Activated naive CD8-positive, alpha-beta T cell (primary cell): Measurements from ENCODE around the gene SERP2.
A peak's percentile ranks its signal among the peaks of the same experiment; 100 is the strongest.
"Not testable (repeated sequence)": the region's sequence is repeated elsewhere in the genome, so short reads cannot be mapped to it uniquely, and the experiment has no call there.

Experiments used
- H3K27ac Mint-ChIP-seq: one replicate; pipeline ENCODE4 v1.8.0; 2021; ENCODE audit warnings: mixed read lengths
- H3K27me3 Mint-ChIP-seq: one replicate; pipeline ENCODE4 v1.8.0; 2021; ENCODE audit warnings: mixed read lengths
- H3K36me3 Mint-ChIP-seq: one replicate; pipeline ENCODE4 v1.8.0; 2021; ENCODE audit warnings: mixed read lengths
- H3K4me1 Mint-ChIP-seq: one replicate; pipeline ENCODE4 v1.8.0; 2021; ENCODE audit warnings: low read depth, mixed read lengths
- H3K4me3 Mint-ChIP-seq: one replicate; pipeline ENCODE4 v1.8.0; 2021; ENCODE audit warnings: mild to moderate bottlenecking, mixed read lengths
- H3K9me3 Mint-ChIP-seq: one replicate; pipeline ENCODE4 v1.8.0; 2021; ENCODE audit warnings: low read depth, mixed read lengths

Gene SERP2

DNA sequence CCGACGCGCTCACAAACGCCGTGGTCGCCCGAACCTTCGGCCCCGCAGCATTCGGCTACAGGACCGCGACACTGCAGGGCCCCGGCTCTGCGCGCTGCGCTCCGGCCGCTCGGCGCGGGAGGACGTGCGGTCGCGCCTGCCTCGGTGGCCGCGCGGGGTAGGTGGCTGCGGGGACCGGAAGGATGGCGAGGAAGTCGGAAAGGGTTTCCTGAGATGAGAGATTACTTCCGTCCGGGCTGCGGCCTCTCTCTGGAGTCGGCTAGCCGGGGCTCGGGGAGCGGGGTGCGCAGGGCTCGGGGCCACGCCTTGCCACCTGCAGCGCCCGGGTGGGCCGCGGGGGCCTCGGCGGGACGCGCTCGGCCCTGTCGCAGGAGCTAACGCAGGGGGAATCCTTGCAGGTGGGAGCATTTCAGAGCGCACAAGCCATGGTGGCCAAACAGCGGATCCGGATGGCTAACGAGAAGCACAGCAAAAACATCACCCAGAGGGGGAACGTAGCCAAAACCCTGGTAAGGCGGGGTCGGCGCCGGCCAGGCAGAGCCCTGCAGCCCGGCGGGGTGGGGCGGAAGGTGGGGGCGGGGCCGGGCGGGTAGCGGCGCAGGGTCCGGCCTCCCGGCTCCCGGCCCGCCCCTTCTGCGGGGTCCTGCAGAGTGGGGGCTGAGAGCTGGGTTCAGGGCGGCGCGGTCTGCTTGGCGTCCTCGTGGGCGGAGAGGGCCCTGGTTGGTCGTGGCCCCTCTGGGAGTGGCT, at the start of gene SERP2:
SERP2 (plus strand) TSS at position 224 of the 747 bp plus-strand sequence; CDS start at position 426, 202 bp downstream.
- H3K4me1 Mint-ChIP-seq, result peaks cover 3% of the 10 kb centered on the region
- H3K9me3 Mint-ChIP-seq, result no peaks in the 10 kb centered on the region
- peaks cover 4% of the 10 kb centered on the region for H3K36me3 Mint-ChIP-seq
- H3K27ac Mint-ChIP-seq, result peak within 1 kb of the TSS; percentile 46
- peak within 1 kb of the TSS; percentile 67 for H3K4me3 Mint-ChIP-seq
- H3K27me3 Mint-ChIP-seq, result peaks cover 14% of the 10 kb centered on the region

DNA sequence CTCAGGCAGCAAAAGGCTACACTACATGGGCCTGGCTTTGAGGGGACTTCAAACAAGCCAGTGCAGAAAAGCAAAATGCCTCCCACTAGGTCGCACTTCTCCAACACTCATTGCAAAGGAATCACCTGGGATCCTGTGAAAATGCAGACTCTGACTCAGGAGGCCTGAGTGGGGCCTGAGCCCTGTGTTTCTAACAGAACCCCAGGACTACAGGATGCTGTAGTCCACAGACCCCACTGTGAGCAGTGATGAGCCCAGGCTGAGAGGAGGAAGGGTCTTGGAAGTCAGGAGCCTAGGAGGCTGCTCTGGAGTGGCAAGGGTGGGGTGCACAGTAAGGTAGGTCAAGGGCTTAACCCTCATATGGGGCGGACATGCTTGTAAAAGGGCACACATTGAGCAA, 46.7 kb upstream of the SERP2 start:
- Mint-ChIP-seq H3K36me3 (no peaks in the 10 kb centered on the region), H3K4me1 (no peaks in the 10 kb centered on the region), H3K9me3 (no peaks in the 10 kb centered on the region), H3K27ac (no peak overlapping the region), H3K27me3 (no peaks in the 10 kb centered on the region), H3K4me3 (no peak overlapping the region)

DNA sequence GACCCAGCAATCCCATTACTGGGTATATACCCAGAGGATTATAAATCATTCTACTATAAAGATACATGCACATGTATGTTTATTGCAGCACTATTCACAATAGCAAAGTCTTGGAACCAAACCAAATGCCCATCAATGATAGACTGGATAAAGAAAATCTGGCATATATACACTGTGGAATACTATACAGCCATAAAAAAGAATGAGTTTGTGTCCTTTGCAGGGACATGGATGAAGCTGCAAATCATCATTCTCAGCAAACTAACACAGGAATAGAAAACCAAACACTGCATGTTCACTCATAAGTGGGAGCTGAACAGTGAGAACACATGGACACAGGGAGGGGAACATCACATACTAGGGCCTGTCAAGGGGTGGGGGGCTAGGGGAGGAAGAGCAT, 44.6 kb upstream of the SERP2 start:
- H3K4me3 Mint-ChIP-seq, H3K9me3 Mint-ChIP-seq, H3K36me3 Mint-ChIP-seq, H3K27me3 Mint-ChIP-seq, H3K27ac Mint-ChIP-seq, H3K4me1 Mint-ChIP-seq: not testable (repeated sequence)

DNA sequence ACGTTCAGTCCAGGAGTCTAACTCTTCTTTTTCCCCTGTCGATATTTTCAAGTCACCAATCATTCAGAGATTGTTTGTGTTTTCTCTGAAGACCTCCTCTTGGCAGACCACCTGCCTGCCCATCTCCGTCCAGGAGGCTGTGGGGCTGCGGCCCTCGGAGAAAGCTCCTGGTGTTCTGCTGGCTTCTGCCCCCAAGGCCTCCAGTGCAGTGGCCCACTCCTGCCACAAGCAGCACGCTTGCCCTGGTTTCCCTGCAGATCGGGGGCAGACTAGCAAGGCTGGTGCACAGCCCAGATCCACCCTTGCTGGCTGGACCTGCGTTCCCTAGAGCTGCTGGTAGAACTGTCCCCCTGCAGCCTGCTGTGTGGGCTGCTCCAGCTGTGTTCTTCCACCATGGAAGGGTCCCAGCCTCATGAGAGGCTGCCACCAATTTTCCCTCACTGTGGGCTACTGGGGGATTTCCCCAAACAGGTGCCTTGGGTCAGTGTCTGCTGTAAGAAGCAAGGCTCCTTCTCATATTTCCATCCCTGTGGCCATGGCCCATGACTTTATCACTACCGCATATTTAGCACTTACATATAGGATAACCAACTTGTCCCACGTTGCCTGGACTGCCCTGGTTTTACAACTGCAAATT, 43.6 kb upstream of the SERP2 start:
- Mint-ChIP-seq H3K9me3 (no peaks in the 10 kb centered on the region), H3K27me3 (no peaks in the 10 kb centered on the region), H3K36me3 (no peaks in the 10 kb centered on the region), H3K4me1 (peaks cover 2% of the 10 kb centered on the region), H3K4me3 (no peak overlapping the region), H3K27ac (no peak overlapping the region)

DNA sequence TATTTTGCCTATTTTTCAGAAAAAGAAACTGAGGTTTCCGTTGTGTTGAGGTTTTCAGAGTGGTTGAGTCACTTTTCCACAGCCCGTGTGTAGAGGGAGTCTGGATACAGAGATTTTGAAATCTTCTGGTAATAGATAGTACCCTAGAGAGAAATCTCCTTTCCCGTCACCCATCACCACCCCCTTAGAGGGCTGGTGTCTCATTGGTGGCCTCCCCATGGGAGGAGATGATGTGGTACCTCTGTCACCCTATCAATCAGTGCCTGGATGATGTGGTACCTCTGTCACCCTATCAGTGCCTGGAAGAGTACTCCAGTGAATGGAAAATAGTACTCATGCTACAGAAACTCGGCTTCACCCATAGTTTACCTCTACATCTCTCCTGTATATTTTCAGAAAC, 42.2 kb upstream of the SERP2 start:
- H3K4me1 Mint-ChIP-seq, result peaks cover 2% of the 10 kb centered on the region
- H3K4me3 Mint-ChIP-seq, result no peak overlapping the region
- H3K9me3 Mint-ChIP-seq, result no peaks in the 10 kb centered on the region
- no peaks in the 10 kb centered on the region for H3K36me3 Mint-ChIP-seq
- no peak overlapping the region for H3K27ac Mint-ChIP-seq
- no peaks in the 10 kb centered on the region for H3K27me3 Mint-ChIP-seq

DNA sequence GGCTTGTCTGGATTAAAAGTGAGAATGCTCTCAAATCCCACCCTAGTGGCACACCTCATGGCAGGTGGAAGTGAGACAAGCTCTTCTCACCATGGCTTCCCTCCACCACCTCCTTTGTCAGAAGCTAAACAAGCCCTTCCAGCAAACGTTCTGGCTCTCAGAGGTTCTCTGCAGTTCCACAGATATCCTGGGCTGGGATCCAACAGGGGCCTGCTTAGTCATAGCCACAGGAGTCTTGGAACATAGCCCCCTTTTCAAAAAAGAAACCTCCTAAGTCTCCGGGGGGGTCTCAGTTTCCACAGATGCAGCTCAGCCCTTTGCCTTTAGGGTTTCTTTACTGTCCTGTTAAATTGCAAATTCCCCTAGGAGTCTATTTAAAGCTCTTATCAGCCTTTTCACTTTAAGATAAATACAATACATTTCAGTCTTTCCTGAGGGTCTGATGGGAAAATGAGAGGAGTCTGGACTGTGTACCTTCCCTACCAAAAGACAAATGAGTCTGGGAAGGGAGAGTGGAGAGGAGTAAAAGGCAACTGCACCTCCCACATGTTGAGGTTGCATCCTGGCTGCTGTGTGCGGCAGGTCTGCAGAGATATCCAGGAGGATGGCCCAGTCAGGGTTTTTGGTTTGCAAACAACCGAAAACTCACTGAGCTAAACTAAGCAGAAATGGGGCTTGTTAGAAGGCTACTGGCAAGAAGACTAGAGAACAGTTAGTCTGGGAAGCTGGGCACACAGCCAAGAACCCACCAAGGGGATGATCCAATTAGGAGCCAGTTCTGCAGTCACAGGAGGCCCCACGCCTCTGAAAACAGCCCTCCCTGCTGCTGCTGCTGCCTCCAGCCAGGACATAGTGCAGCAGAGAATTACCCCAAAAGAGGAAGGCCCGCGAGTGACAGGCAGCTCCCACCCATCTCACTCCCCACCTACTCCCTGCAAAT, 41.4 kb upstream of the SERP2 start:
- H3K9me3 Mint-ChIP-seq, result no peaks in the 10 kb centered on the region
- H3K27me3 Mint-ChIP-seq, result no peaks in the 10 kb centered on the region
- H3K27ac Mint-ChIP-seq, result peak overlapping the region; percentile 12
- H3K36me3 Mint-ChIP-seq, result no peaks in the 10 kb centered on the region
- no peak overlapping the region for H3K4me3 Mint-ChIP-seq
- peaks cover 6% of the 10 kb centered on the region for H3K4me1 Mint-ChIP-seq

DNA sequence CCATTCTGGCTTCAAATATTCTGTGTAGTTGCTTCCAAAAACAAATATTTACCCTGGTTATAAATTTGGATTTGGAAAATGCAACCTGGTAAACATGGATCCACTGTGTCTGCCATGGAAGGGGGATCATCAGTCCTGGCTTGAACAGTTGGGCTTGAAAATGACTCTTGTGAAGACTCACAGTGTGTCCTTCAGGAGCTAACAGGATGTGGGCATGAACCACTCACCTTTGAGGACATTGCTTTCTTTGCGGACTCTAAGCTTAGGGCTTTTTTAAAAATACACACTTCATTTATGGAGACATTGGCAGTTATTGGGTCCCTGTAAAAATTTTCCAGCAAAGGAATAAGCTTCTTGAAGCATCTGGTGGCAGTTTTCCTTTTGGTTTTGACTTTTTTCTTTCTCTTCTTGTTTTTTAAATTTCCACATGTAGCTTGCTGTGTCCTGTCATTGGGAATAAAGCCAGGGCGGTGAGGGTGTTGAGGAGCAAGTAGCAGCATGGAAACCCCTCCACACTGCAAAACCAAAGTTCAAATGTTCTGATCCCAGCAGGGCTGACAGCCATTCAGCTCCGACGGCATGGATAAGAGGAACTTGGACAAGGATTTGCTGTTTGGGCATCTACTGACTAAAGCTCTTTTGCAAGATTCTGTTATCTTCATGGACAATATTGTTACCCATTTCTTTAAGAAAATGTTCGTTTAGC, 39.5 kb upstream of the SERP2 start:
- H3K9me3 Mint-ChIP-seq, result no peaks in the 10 kb centered on the region
- H3K27ac Mint-ChIP-seq, result no peak overlapping the region
- no peaks in the 10 kb centered on the region for H3K27me3 Mint-ChIP-seq
- H3K4me1 Mint-ChIP-seq, result peaks cover 6% of the 10 kb centered on the region
- no peak overlapping the region for H3K4me3 Mint-ChIP-seq
- H3K36me3 Mint-ChIP-seq, result no peaks in the 10 kb centered on the region

DNA sequence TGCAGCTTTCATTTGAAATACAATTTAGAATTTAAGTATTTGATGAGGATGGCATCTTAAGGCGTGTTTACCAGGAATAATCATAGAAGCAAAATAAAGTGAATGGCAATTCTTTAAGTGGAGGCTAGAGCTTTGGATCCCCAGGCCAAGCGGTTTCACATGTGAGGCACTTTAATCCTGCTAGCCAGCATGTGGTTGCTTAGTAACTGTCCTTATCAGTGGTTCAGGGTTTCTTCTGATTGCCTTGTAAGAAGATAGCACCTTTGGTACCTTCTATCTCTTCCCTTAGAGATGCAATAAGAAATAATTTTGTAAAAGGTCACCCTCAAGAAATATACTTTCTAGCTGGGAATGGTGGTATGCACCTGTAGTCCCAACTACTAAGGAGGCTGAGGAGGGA, 38.9 kb upstream of the SERP2 start:
- no peak overlapping the region for H3K4me3 Mint-ChIP-seq
- no peak overlapping the region for H3K27ac Mint-ChIP-seq
- no peaks in the 10 kb centered on the region for H3K9me3 Mint-ChIP-seq
- no peaks in the 10 kb centered on the region for H3K27me3 Mint-ChIP-seq
- no peaks in the 10 kb centered on the region for H3K36me3 Mint-ChIP-seq
- H3K4me1 Mint-ChIP-seq, result peaks cover 6% of the 10 kb centered on the region

DNA sequence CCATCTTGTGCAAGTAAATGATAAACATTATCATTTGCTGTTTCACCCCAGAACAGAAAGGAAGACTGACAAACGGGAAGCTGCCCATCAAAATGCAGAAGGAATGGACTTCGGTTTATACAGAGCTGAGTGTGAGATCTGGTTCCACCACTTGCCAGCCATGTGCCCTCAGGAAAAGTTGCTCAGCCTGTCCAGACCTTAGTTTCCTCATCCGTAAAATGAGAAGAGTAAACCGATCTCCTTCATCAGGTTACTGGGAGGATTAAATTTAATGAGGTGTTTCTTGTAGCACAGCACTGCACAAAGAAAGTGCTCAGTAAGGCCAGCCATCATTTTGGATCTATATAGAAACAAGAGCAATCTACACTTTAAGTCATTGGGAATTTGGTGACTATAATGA, 36.7 kb upstream of the SERP2 start:
- H3K36me3 Mint-ChIP-seq, result no peaks in the 10 kb centered on the region
- no peaks in the 10 kb centered on the region for H3K27me3 Mint-ChIP-seq
- no peak overlapping the region for H3K27ac Mint-ChIP-seq
- no peaks in the 10 kb centered on the region for H3K9me3 Mint-ChIP-seq
- H3K4me1 Mint-ChIP-seq, result peaks cover 6% of the 10 kb centered on the region
- H3K4me3 Mint-ChIP-seq, result no peak overlapping the region

DNA sequence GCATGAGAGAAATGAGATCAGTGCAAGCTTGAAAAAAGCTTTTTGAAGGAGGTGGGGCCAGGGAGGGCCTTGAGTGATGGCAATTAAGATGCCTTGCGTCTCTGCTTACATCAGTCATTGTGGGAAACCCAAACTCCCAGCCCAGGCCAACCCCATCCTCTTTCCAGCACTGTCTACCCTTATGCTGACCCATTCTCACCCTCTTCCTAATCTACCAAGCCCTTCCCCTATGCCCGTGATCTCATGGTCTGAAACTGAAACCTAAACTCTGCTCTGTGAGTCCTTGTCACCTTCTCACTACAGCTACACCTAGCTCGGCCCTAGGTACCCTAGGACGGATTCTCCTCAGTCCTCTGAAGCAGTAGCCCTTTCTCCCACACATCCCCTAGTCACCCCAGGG, 36.0 kb upstream of the SERP2 start:
- Mint-ChIP-seq H3K4me3 (no peak overlapping the region), H3K4me1 (peaks cover 6% of the 10 kb centered on the region), H3K27ac (no peak overlapping the region), H3K36me3 (no peaks in the 10 kb centered on the region), H3K9me3 (no peaks in the 10 kb centered on the region), H3K27me3 (no peaks in the 10 kb centered on the region)

DNA sequence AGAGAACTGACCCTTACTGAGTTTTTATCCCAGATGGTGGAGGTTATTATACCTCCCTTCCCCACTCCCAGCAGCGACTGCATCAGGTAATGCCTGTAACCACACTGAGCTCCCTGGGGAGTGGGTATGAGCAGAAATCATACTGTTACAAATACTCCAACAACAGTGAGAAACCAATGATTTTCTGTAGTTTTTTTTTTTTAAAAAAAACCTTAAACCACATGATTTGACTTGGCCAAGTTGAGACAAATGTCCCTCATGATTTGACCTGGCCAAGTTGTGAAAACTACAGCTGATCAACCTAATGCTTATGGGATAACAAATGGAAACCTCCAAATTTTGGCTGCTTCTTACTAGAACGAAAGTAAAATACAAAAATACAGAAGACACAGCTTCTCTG, 33.1 kb upstream of the SERP2 start:
- Mint-ChIP-seq H3K36me3 (no peaks in the 10 kb centered on the region), H3K27ac (no peak overlapping the region), H3K27me3 (no peaks in the 10 kb centered on the region), H3K4me1 (peaks cover 4% of the 10 kb centered on the region), H3K9me3 (no peaks in the 10 kb centered on the region), H3K4me3 (no peak overlapping the region)

DNA sequence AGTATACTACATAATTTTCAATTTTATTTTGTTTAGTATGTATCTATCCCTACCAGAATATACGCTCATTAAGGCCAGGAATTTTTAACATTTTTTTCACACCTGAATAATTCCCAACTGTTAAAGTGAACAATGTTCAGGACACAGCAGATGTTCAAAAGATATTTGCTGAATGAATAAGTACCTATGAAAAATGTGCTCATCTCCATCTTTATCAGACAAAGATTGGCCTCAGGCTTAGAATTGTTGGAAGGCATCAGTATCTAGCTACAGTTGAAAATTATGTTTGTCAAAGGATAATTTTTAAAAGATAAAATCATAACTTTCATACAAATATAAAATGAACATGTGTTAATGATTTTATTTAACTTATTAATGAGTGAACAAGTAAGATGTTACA, 30.9 kb upstream of the SERP2 start:
- Mint-ChIP-seq H3K27me3 (no peaks in the 10 kb centered on the region), H3K9me3 (no peaks in the 10 kb centered on the region), H3K27ac (no peak overlapping the region), H3K4me1 (no peaks in the 10 kb centered on the region), H3K36me3 (no peaks in the 10 kb centered on the region), H3K4me3 (no peak overlapping the region)

DNA sequence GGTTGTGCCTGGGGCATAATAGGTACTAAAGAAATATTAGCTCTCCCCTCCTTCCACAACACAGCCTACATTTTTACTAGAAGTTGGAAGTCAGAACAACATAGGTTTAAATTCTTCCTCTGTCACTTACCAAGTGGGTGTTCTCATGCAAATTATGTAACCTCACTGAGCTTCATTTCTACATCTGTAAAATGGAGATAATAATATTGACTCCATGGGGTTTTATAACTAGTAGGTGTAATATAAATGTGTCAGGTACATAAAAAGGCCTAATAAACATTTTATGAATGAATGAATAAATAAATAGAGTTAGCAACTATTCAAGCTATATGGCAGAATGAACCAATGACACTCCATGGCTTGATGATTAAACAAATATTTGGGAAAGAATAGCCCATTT, 27.1 kb upstream of the SERP2 start:
- H3K36me3 Mint-ChIP-seq, result no peaks in the 10 kb centered on the region
- H3K4me1 Mint-ChIP-seq, result peaks cover 8% of the 10 kb centered on the region
- no peak overlapping the region for H3K27ac Mint-ChIP-seq
- H3K4me3 Mint-ChIP-seq, result no peak overlapping the region
- no peaks in the 10 kb centered on the region for H3K27me3 Mint-ChIP-seq
- no peaks in the 10 kb centered on the region for H3K9me3 Mint-ChIP-seq

DNA sequence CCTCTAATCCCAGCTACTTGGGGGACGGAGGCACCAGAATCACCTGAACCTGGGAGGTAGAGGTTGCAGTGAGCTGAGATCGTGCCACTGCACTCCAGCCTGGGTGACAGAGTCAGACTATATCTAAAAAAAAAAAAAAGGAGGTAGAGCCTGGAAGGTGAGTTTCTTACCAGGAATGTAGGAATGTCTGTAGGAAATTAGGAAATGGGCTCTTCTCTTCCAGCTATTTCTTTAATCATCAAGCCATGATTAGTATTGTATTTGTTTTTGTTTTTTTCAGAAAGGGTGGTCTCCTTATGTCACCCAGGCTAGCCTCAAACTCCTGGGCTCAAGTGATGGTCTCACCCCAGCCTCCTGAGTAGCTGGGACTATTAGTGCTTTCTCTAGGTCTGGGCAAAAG, 26.3 kb upstream of the SERP2 start:
- Mint-ChIP-seq H3K4me1 (peaks cover 16% of the 10 kb centered on the region), H3K36me3 (no peaks in the 10 kb centered on the region), H3K4me3 (no peak overlapping the region), H3K27ac (no peak overlapping the region), H3K9me3 (no peaks in the 10 kb centered on the region), H3K27me3 (no peaks in the 10 kb centered on the region)

DNA sequence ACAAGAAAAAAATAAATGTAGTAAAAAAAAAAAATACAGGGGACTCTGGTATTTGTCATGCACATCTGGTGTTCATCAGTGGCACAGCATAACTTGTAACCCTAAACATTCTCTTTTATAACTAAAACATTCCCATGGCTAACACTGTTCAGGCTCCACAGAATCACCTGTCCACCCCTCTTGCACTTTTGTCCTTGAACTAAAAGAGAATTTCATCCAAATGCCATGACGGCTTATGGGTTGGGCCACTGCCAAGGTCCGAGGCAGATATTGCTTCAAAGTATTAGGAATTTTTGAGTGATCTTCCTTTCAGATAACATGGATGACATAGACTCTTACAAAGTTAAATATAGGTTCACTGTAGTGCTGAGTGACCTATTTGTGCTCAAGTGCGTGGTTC, 25.7 kb upstream of the SERP2 start:
- peaks cover 21% of the 10 kb centered on the region for H3K4me1 Mint-ChIP-seq
- no peak overlapping the region for H3K27ac Mint-ChIP-seq
- no peaks in the 10 kb centered on the region for H3K9me3 Mint-ChIP-seq
- H3K36me3 Mint-ChIP-seq, result no peaks in the 10 kb centered on the region
- H3K27me3 Mint-ChIP-seq, result no peaks in the 10 kb centered on the region
- no peak overlapping the region for H3K4me3 Mint-ChIP-seq
